Calu3 (cell line): ENCODE results near the gene FKBP15. TPM values are rescaled to one million over a fixed set of nuclear protein-coding genes. Genes with fewer than 3 reads are reported as not detected.

Experiments used
- BruUV-seq: library from RNA; stranded (reverse); fragments of 400-500 nt; replicated peaks from 2 replicates; lab custom pipeline; 2021; lab: Mats Ljungman, UMichigan
- CTCF ChIA-PET: fragments of 300-600 bp; sonication (Branson Sonifier 250); formaldehyde crosslinking; loops from one replicate; lab custom pipeline; 2022; ENCODE audit warnings: antibody characterized with exemption; lab: Charles Lee
- DNase-seq: peaks from one replicate; pipeline ENCODE4 v3.0.0; 2022
- H3K27ac Mint-ChIP-seq: one replicate; pipeline ENCODE4 v1.8.0; 2022; ENCODE audit warnings: mixed read lengths; ENCODE audit not compliant: unreplicated experiment
- H3K27me3 Mint-ChIP-seq: one replicate; pipeline ENCODE4 v1.8.0; 2022; ENCODE audit warnings: mixed read lengths; ENCODE audit not compliant: unreplicated experiment
- H3K36me3 Mint-ChIP-seq: one replicate; pipeline ENCODE4 v1.8.0; 2022; ENCODE audit warnings: mild to moderate bottlenecking, moderate library complexity, mixed read lengths; ENCODE audit not compliant: insufficient read depth, unreplicated experiment
- H3K4me1 Mint-ChIP-seq: one replicate; pipeline ENCODE4 v1.8.0; 2022; ENCODE audit warnings: mild to moderate bottlenecking, low read depth, mixed read lengths; ENCODE audit not compliant: unreplicated experiment
- H3K4me3 Mint-ChIP-seq: one replicate; pipeline ENCODE4 v1.8.0; 2022; ENCODE audit warnings: mild to moderate bottlenecking, low read depth, moderate library complexity, mixed read lengths; ENCODE audit not compliant: unreplicated experiment
- H3K9me3 Mint-ChIP-seq: one replicate; pipeline ENCODE4 v1.8.0; 2022; ENCODE audit warnings: low read depth, mixed read lengths; ENCODE audit not compliant: unreplicated experiment
- CTCF ChIP-seq: fragments of 200-600 bp; IDR thresholded peaks from one replicate; pipeline ENCODE4 v1.8.0; 2022; ENCODE audit warnings: antibody characterized with exemption; ENCODE audit not compliant: unreplicated experiment
- intact Hi-C: fragments of 100-400 bp; cut with micrococcal nuclease; formaldehyde crosslinking; loops from one replicate; pipeline ENCODE4 v1.10.0; 2022; ENCODE audit not compliant: unreplicated experiment
- total RNA-seq: library from RNA; stranded (reverse); gene quantifications from 2 replicates; pipeline ENCODE4 v1.2.3, GENCODE V29; 2022

FKBP15 gene
- total RNA-seq, 1 experiment from 2014 or later = 19.2 TPM

GRCh38 chr9:113183956-113184488 lies 37.1 kb downstream of the FKBP15 start:
- Mint-ChIP-seq H3K9me3 (no peaks in the 10 kb centered on the region), H3K4me3 (no peak overlapping the region), H3K36me3 (no peaks in the 10 kb centered on the region), H3K27me3 (no peaks in the 10 kb centered on the region), H3K27ac (no peak overlapping the region), H3K4me1 (no peaks in the 10 kb centered on the region)
- CTCF ChIA-PET = no interaction called here
- no TSS peak for BruUV-seq
- intact Hi-C loops = no loop called here
- DNase-seq = no peak
- TF ChIP-seq CTCF = no peak

DNA sequence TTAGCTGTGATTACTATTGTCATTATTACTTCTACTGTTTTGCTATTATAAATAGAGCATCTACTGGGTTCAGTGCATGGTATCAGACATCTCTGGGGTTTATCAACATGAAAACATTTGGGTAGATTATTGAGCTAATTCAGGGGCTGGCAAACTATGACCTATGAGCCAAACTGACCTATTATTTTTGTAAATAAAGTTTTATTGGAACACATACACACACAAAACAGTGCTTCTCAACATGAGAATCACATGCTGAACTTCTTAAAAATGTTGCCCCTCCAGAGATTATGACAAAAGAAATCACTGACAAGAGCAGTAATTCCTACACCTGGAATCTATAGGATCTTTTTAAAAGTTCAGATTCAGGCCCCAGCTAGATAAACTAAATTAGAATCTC lies 39.9 kb downstream of the FKBP15 start:
- H3K27me3 Mint-ChIP-seq = no peaks in the 10 kb centered on the region
- CTCF ChIA-PET = no interaction called here
- intact Hi-C loops = no loop called here
- H3K27ac Mint-ChIP-seq = no peak overlapping the region
- no peak overlapping the region for H3K4me3 Mint-ChIP-seq
- no peaks in the 10 kb centered on the region for H3K36me3 Mint-ChIP-seq
- H3K9me3 Mint-ChIP-seq = no peaks in the 10 kb centered on the region
- H3K4me1 Mint-ChIP-seq = no peaks in the 10 kb centered on the region
- no peak for TF ChIP-seq CTCF
- no TSS peak for BruUV-seq
- DNase-seq = no peak

GRCh38 chr9:113179839-113180238 lies 41.2 kb downstream of the FKBP15 start:
- no TSS peak for BruUV-seq
- CTCF ChIA-PET = no interaction called here
- DNase-seq = no peak
- H3K36me3 Mint-ChIP-seq = no peaks in the 10 kb centered on the region
- H3K27ac Mint-ChIP-seq = no peak overlapping the region
- no peaks in the 10 kb centered on the region for H3K4me1 Mint-ChIP-seq
- no peaks in the 10 kb centered on the region for H3K27me3 Mint-ChIP-seq
- H3K9me3 Mint-ChIP-seq = no peaks in the 10 kb centered on the region
- intact Hi-C loops = no loop called here
- no peak overlapping the region for H3K4me3 Mint-ChIP-seq
- TF ChIP-seq CTCF = no peak

DNA sequence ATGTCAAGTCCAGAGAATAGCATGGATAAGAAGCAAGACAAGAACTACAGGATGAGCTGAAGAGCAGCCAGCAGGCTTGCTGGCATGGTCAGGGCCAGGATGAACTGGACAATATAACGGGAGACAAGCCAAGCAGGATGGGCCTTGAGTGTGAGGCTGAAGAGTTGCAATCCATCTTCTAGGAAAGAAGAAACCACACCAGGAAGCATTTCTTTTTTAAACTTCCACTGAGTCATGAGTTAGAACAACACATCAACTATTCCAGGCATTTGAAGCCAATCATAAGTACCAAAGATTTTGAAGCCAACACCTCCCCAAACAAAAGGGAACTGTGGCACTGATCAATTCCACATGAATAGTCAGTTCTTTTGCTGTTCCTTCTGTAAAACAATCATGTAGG lies 43.0 kb downstream of the FKBP15 start:
- no peak for TF ChIP-seq CTCF
- no peaks in the 10 kb centered on the region for H3K9me3 Mint-ChIP-seq
- H3K27me3 Mint-ChIP-seq = no peaks in the 10 kb centered on the region
- CTCF ChIA-PET = no interaction called here
- no peaks in the 10 kb centered on the region for H3K4me1 Mint-ChIP-seq
- no peak for DNase-seq
- no TSS peak for BruUV-seq
- H3K36me3 Mint-ChIP-seq = peaks cover 5% of the 10 kb centered on the region
- H3K4me3 Mint-ChIP-seq = no peak overlapping the region
- H3K27ac Mint-ChIP-seq = no peak overlapping the region
- intact Hi-C loops = no loop called here
